Measurements from ENCODE around the gene POC1A. TPM values are rescaled to one million over a fixed set of nuclear protein-coding genes. Genes with fewer than 3 reads are reported as not detected.

POC1A gene
- total and polyA plus RNA-seq, 2 of the 4 experiments (the other 2 are of a cell fraction): 10.6 to 11.5 TPM

GRCh38 chr3:52068730-52069129 is 85.5 kb downstream of the POC1A start:
- H3K36me3 ChIP-seq (ENCODE audit: control insufficient read depth, insufficient read depth, low read length): 0 out of 2 replicates have a peak, but pooled peaks cover 1% of the 10 kb centered on the region
- no peak overlapping the region for H2AFZ ChIP-seq (replicated peaks; ENCODE audit: low read length, poor library complexity)
- H2AK5ac ChIP-seq (ENCODE audit: low read depth, low read length): no peak overlapping the region
- no peak for TF ChIP-seq MAFK (IDR thresholded peaks at IDR 0.05; ENCODE audit: low read depth, low read length)
- ChIA-PET POLR2A (ENCODE audit: unreplicated experiment) (no interaction called here), CTCF (no interaction called here)
- H4K91ac ChIP-seq (ENCODE audit: insufficient read depth, low read depth, low read length): no peak overlapping the region
- H3K56ac ChIP-seq (ENCODE audit: extremely low read depth, insufficient read depth, low read length): no peak overlapping the region
- DNase-seq: no peak
- no peak overlapping the region for H4K8ac ChIP-seq (ENCODE audit: low read depth in 2 of 2, low read length in 2 of 2)
- peaks cover 3% of the 10 kb centered on the region; the same call in 1 of the 2 replicates for H3K4me1 ChIP-seq (ENCODE audit: control insufficient read depth, insufficient read depth, low read length)
- H3K4me2 ChIP-seq (ENCODE audit: low read depth, low read length): no peak overlapping the region
- no peak overlapping the region for H3K23ac ChIP-seq (ENCODE audit: low read depth, low read length)
- H3K18ac ChIP-seq (ENCODE audit: low read depth, low read length): no peak overlapping the region
- no peaks in the 10 kb centered on the region for H3K79me1 ChIP-seq (ENCODE audit: low read depth in 1 of 2, low read length in 2 of 2)
- no peaks in the 10 kb centered on the region; the same call in 1 of the 2 replicates for H3K27me3 ChIP-seq (ENCODE audit: control insufficient read depth, insufficient read depth, low read length)
- no peaks in the 10 kb centered on the region; the same call in 1 of the 2 replicates for H4K20me1 ChIP-seq (ENCODE audit: insufficient read depth, low read length)
- no peak overlapping the region for H2BK120ac ChIP-seq (ENCODE audit: low read depth, low read length)
- no peaks in the 10 kb centered on the region for H3K9me3 ChIP-seq (ENCODE audit: control insufficient read depth, insufficient read depth, low read length)
- dilution Hi-C loops (cut with HindIII; ENCODE audit: low sequenced_read_pairs, unreplicated experiment): no loop called here
- no peak overlapping the region for H3K4ac ChIP-seq (ENCODE audit: low read depth, low read length)
- H2BK20ac ChIP-seq (ENCODE audit: low read depth, low read length): no peak overlapping the region
- no peak overlapping the region for H2BK5ac ChIP-seq (ENCODE audit: low read depth, low read length, poor library complexity, severe bottlenecking)
- no TSS peak for BruUV-seq (replicated peaks)
- no peak overlapping the region for H4K5ac ChIP-seq (ENCODE audit: low read depth, low read length)
- H3K9me1 ChIP-seq (ENCODE audit: insufficient read depth, low read length): no peaks in the 10 kb centered on the region
- H3K14ac ChIP-seq (replicated peaks; ENCODE audit: low read depth, low read length): no peak overlapping the region
- H3K27ac ChIP-seq (ENCODE audit: insufficient read depth, low read length): no peak overlapping the region
- H3K4me3 ChIP-seq (ENCODE audit: insufficient read depth, low read depth, low read length): no peak overlapping the region
- ATAC-seq (ENCODE audit: low read depth): no peak
- H2BK15ac ChIP-seq (ENCODE audit: low read depth, low read length): no peak overlapping the region
- intact Hi-C loops (cut with micrococcal nuclease): no loop called here
- WGBS, 2 experiments (ENCODE audit: extremely low coverage in 2 of 2, insufficient read length in 1 of 2): 90% methylated on average over 3 of the region's 12 CpGs; no CpG with 5 or more reads in 1 of the 2 experiments
- in situ Hi-C loops (cut with MboI; ENCODE audit: low sequenced_read_pairs): no loop called here
- H2AK9ac ChIP-seq (replicated peaks; ENCODE audit: low read depth, low read length, poor library complexity): no peak overlapping the region
- H3K9ac ChIP-seq (ENCODE audit: low read depth, low read length): no peak overlapping the region

Data from IMR-90 (cell line).